ENCODE results near the gene TMOD1. TPM values are rescaled to one million over a fixed set of nuclear protein-coding genes. Genes with fewer than 3 reads are reported as not detected.
A peak's percentile ranks its signal among the peaks of the same experiment; 100 is the strongest.
"Not testable (repeated sequence)": the region's sequence is repeated elsewhere in the genome, so short reads cannot be mapped to it uniquely, and the experiment has no call there.

Gene TMOD1
- total and polyA plus RNA-seq, 2 of the 8 experiments (the other 6 are each of a cell fraction or from before 2014, with no cell fraction given) = 0.17 to 0.88 TPM

- H2BK20ac ChIP-seq (ENCODE audit: low read length); H3K14ac ChIP-seq (ENCODE audit: insufficient read length); H3K56ac ChIP-seq (replicated peaks; ENCODE audit: insufficient read length, low read depth, low read length); H3K79me1 ChIP-seq (ENCODE audit: low read depth, low read length); FAIRE-seq; H2BK12ac ChIP-seq (ENCODE audit: low read depth, low read length); H3K36me3 ChIP-seq (ENCODE audit: control insufficient read depth in 2 of 4, insufficient read depth in 4 of 4, low read length in 3 of 4); H3K9ac ChIP-seq (replicated peaks in 1 of 4; ENCODE audit: extremely low read depth in 1 of 4, low read depth in 3 of 4, low read length in 3 of 4); H3K4me1 ChIP-seq (replicated peaks in 1 of 4; ENCODE audit: control insufficient read depth in 3 of 4, insufficient read depth in 4 of 4, low read length in 3 of 4); H4K91ac ChIP-seq (replicated peaks; ENCODE audit: insufficient read length, low read length); H2BK120ac ChIP-seq (replicated peaks; ENCODE audit: low read depth, low read length); H3K27ac ChIP-seq (ENCODE audit: low read depth, low read length); H2BK15ac ChIP-seq (ENCODE audit: low read length); H3K79me2 ChIP-seq (ENCODE audit: control insufficient read depth in 1 of 2, insufficient read depth in 2 of 2, low read length in 2 of 2); H2AFZ ChIP-seq (ENCODE audit: low read length); H4K8ac ChIP-seq (ENCODE audit: extremely low read depth, insufficient read depth, low read length); POLR2A ChIA-PET (ENCODE audit: partially characterized antibody); H4K5ac ChIP-seq (ENCODE audit: insufficient read length, low read depth, low read length); H3K4me3 ChIP-seq (ENCODE audit: extremely low read depth in 1 of 4, insufficient read depth in 2 of 4, low read depth in 3 of 4, low read length in 4 of 4); H3K4me2 ChIP-seq (ENCODE audit: insufficient read depth in 1 of 2, low read depth in 2 of 2, low read length in 2 of 2); H3K18ac ChIP-seq (ENCODE audit: extremely low read depth, low read length); H4K20me1 ChIP-seq (replicated peaks in 1 of 2; ENCODE audit: control insufficient read depth in 1 of 2, insufficient read depth in 2 of 2, low read length in 2 of 2); H2BK5ac ChIP-seq (ENCODE audit: low read depth, low read length); H3K23ac ChIP-seq (ENCODE audit: insufficient read length); H2AK5ac ChIP-seq (ENCODE audit: low read depth, low read length); H3K4ac ChIP-seq (replicated peaks; ENCODE audit: insufficient read length, low read depth, low read length): not testable (repeated sequence)
- 96% methylated on average over 14 of the region's 36 CpGs; no CpG with 5 or more reads in 1 of the 2 experiments for WGBS, 2 experiments (ENCODE audit: extremely low coverage in 1 of 2, insufficient coverage in 1 of 2, insufficient read length in 1 of 2, insufficient replicate concordance in 2 of 2, low coverage in 1 of 2, low lambda C conversion rate in 2 of 2, missing lambda C conversion rate in 1 of 2)
- Histone ChIP-seq H3K9me3 (ENCODE audit: insufficient read depth in 2 of 2, low read depth in 1 of 2, low read length in 1 of 2) (peaks cover 0 to 10% of the 10 kb centered on the region in 2 experiments; a peak in 1 of 4 replicates), H3K27me3 (replicated peaks in 1 of 4; ENCODE audit: control insufficient read depth in 3 of 4, extremely low read depth in 1 of 4, insufficient read depth in 3 of 4, low read length in 3 of 4) (peaks cover 24 to 38% (median 31%) of the 10 kb centered on the region in 4 experiments), H3K23me2 (ENCODE audit: low read depth, low read length) (peaks cover 12% of the 10 kb centered on the region)
- DNase-seq (ENCODE audit: low read depth in 1 of 2, low spot score in 2 of 2) = peak in 1 of 2 experiments; percentile 35
- CTCF ChIA-PET (ENCODE audit: partially characterized antibody) = interaction anchor here (1.2 to 2.8 kb wide), 5 partner anchors 9 to 118 kb away, joined by 4 to 11 read pairs (median 4); no protein-coding TSS in a partner anchor
These were observed 3.7 kb upstream of the TMOD1 start for GRCh38 chr9:97497558-97498375.

Data from H1 (cell line).